ENCODE data around the gene ETFA.

ETFA gene

DNA sequence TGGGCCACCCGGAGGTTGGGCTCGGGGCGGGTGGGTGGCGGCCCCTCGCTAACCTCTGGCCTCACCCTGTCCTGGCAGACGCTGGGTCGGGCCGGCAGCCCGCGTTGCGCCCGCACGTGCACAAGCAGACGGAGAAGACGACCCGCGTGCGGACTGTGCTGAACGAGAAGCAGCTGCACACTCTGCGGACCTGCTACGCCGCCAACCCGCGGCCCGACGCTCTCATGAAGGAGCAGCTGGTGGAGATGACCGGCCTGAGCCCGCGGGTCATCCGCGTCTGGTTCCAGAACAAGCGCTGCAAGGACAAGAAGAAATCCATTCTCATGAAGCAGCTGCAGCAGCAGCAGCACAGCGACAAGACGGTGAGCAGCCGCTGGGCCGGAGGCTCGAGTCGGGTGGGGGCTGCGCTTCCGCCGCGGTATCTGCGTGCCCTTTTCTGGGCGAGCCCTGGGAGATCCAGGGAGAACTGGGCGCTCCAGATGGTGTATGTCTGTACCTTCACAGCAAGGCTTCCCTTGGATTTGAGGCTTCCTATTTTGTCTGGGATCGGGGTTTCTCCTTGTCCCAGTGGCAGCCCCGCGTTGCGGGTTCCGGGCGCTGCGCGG is 29.0 kb upstream of the ETFA start:
- no peak for DNase-seq (ENCODE audit: low read depth, low spot score)

- no peak for DNase-seq (ENCODE audit: low read depth, low spot score)
Measured at GRCh38 chr15:76339305-76340197, 28.3 kb upstream of the ETFA start.

- DNase-seq (ENCODE audit: low read depth, low spot score), result no peak
Measured at GRCh38 chr15:76338486-76339304, 27.4 kb upstream of the ETFA start.

- no peak for DNase-seq (ENCODE audit: low read depth, low spot score)
Measured at GRCh38 chr15:76337696-76338485, 26.6 kb upstream of the ETFA start.

- no peak for DNase-seq (ENCODE audit: low read depth, low spot score)
Measured at GRCh38 chr15:76337059-76337695, 25.9 kb upstream of the ETFA start.

DNA sequence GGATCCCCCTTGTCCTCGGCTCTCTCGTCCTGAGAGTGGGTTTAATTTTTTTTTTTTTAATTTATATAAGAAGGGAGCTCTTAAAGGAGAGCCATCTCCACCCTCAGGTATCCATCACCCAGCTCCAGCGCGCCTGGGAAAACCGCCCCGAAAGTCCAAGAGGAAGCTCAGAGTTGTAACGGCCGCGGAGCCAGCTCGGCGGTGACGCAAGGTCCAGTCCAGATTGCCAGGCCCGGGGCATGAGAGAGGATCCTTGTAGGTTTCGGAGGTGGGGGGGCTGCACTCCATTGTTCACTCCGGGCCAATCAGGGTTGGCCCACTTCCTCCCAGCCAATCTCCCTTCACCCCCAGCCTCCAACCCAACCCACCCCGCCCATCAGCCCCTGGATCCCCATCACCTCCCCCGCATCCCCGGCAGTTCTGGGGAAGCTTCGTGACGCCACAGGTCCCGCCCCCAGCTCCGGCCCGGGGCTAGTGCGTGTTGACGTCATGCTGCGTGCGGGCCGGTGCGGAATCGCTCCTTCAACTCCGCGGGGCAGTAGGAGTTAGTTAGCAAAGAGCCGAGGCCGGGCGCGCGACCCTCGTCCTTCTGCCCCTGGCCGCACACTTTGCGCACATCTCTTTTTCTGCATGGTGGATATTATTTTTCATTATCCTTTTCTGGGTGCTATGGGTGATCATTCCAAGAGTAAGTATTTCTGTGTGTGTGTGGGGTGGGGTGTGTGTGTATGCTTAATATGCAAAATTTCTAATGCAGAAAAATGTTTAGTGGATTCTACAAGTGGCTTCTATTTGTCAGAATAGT is 25.2 kb upstream of the ETFA start, which contains the start of gene ISL2:
TSS of gene ISL2 (plus strand) at position 520 of the 805 bp plus-strand sequence. CDS start at position 631, 111 bp downstream.
- DNase-seq (ENCODE audit: low read depth, low spot score), result no peak

GRCh38 chr15:76335307-76336253 is 24.3 kb upstream of the ETFA start:
- DNase-seq (ENCODE audit: low read depth, low spot score), result no peak

DNA sequence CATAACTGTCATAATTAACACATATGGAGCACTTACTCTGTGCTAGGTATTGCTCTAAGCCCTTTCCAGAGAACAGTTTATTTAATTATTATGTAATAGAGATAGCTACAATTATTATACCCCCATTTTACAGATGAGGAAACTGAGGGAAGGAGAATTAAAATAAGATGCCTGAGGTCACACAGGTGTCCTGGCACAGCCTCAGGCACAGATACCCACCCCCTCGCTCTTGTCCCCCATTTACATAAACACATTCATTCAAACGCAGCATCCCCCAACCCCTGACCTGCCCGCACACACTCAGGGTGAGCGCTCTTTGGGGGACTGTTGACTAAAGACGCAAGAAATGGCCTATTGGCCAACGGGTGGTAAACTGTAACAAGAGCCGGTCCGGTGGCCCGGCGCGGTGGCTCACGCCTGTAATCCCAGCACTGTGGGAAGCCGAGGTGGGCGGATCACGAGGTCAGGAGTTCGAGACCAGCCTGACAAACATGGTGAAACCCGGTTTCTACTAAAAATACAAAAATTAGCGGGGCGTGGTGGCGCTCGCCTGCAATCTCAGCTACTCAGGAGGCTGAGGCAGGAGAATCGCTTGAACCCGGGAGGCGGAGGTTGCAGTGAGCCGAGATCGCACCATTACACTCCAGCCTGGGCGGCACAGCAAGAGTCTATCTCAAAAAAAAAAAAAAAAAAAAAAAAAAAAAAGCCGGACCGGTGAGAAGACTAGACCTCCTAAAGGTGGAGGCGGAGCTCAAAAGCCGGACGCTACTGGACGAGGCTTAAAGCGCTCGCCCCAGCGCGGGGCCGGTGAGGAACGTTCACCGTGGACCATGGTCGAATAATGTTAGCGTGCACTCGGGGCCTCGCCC is 23.4 kb upstream of the ETFA start:
- DNase-seq (ENCODE audit: low read depth, low spot score), result no peak

DNA sequence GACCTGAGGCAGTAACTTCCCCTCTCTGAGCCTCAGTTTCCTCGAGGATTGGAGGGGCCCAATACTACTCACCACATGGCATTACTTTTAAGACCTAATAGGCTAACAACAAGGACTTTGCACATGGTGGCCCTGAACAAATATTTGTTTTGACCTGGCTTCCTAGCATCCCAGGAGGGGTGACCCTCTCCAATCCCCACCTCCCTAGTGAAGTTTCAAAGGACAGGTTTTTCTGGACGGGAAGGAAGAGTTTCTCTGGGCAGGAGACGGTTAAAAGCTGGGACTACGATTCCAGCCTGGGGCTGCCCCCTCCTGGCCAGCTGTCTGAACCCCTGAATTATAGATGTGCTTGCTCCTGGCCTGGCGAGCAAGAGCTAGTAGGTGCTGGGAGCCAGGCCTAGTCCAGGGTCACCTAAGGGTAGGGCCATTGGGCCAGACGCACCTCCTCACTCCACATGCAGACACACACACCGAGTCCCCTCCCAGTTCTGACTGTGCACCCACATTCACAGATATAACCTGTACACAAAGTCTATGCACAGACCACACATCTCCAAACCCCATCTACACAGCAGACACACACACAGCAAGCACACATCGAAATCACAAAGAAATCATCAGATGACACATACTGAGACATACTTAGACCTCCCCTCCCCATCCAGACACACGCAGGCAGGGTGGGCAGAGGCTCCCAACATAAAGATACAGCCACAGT is 22.6 kb upstream of the ETFA start:
- no peak for DNase-seq (ENCODE audit: low read depth, low spot score)

- DNase-seq (ENCODE audit: low read depth, low spot score), result no peak
Measured at GRCh38 chr15:76333309-76333708, 22.0 kb upstream of the ETFA start.

DNA sequence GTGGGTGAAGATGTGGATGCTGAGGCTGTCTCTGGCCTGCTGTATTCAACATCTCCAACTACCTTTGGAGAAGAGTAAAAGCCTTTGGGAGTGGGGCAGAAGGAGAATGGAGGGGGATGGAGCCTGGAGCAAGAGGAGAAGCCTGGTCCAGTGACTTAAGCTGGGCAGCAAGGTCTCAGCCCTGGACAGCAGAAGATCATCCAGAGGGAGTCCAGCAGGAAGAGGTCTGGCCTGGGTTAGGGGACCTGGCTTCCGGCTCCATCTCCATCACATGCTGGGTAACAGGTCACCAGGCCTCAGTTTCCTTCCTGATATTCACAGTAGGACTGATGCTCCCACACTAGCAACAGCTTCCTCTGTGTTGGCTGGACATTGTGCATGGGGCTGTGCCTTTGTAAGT is 21.5 kb upstream of the ETFA start:
- no peak for DNase-seq (ENCODE audit: low read depth, low spot score)

DNA sequence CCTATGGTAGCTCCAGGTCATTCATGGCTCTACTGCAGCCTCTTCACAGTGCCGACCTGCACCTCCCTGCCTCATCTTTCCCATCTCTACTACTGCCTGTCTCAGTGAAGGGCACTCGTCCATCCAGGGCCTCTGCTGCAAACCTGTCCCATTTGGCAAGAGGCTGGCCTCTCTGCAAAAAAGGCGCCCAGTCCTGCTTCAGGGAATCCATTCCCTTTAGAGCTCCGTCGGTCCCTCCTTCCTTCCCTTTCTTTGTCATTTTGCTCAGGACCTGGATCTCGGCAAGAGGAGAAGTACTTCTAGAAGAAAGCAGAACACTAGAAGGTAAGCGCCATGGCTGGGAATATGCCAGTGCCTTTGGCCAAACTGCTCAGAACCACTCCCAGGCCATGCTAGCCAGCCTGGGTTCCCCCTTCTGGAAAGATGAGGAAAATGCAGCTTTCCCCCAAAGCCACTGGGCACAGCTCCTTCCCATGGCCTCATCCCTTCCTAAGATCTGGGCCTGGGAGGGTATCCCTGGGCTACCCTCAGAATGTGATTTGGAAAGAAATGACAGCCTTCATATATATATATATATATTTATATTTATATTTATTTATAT is 18.9 kb upstream of the ETFA start:
- DNase-seq (ENCODE audit: low read depth, low spot score), result no peak

DNA sequence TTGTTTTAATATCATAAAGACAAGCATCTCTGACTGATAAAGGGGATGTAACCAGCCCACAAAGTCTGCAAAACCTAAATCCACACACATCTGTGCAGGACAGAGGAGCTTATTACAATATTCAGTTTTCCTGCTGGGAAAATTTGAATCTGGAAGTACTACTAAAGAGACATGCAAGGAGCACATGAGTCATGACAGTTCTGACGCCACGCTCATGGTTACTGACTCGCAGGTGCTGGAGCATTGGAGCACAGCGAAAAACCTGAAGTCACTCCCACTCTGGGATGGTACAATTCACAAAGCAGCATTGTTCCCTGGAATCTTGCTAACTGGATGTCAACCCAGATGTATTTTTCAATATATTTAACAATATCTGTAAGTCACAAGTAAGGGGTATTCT is 17.7 kb upstream of the ETFA start:
- no peak for DNase-seq (ENCODE audit: low read depth, low spot score)

- DNase-seq (ENCODE audit: low read depth, low spot score), result no peak
Measured at GRCh38 chr15:76328106-76328696, 16.9 kb upstream of the ETFA start.

GRCh38 chr15:76327191-76328105 is 16.2 kb upstream of the ETFA start:
- no peak for DNase-seq (ENCODE audit: low read depth, low spot score)
